IPS DF 6.9 (cell line): ENCODE data around the gene ALS2.
"Not testable (repeated sequence)": the region's sequence is repeated elsewhere in the genome, so short reads cannot be mapped to it uniquely, and the experiment has no call there.

Experiments
- DNase-seq: peaks from one replicate; pipeline ENCODE4 v3.0.0-alpha.2; 2013; ENCODE audit warnings: low read depth, low spot score
- H3K27ac ChIP-seq: one replicate; pipeline ENCODE4 v1.5.1; 2013; ENCODE audit warnings: low read length, control low read depth
- H3K27me3 ChIP-seq: 2 replicates; pipeline ENCODE4 v1.6.1; 2013; ENCODE audit warnings: mild to moderate bottlenecking, low read length; ENCODE audit not compliant: control insufficient read depth, insufficient read depth
- H3K36me3 ChIP-seq: 2 replicates; pipeline ENCODE4 v1.6.1; 2013; ENCODE audit warnings: low read length; ENCODE audit not compliant: control insufficient read depth, insufficient read depth
- H3K4me1 ChIP-seq: 2 replicates; pipeline ENCODE4 v1.6.1; 2013; ENCODE audit warnings: low read length; ENCODE audit not compliant: control insufficient read depth, insufficient read depth
- H3K4me3 ChIP-seq: 2 replicates; pipeline ENCODE4 v1.5.1; 2013; ENCODE audit warnings: mild to moderate bottlenecking, low read length
- H3K9me3 ChIP-seq: 2 replicates; pipeline ENCODE4 v1.6.1; 2013; ENCODE audit warnings: low read length, inconsistent platforms; ENCODE audit not compliant: control insufficient read depth, insufficient read depth
- WGBS: extraction: QIAGEN DNeasy Blood & Tissue Kit; methylation state at CpG from one replicate; pipeline ENCODE4 v1.1.7; 2013; ENCODE audit warnings: mixed read lengths, missing lambda C conversion rate; ENCODE audit not compliant: insufficient read length, insufficient coverage; 5-methylcytosine and 5-hydroxymethylcytosine counted together

ALS2 gene

DNA sequence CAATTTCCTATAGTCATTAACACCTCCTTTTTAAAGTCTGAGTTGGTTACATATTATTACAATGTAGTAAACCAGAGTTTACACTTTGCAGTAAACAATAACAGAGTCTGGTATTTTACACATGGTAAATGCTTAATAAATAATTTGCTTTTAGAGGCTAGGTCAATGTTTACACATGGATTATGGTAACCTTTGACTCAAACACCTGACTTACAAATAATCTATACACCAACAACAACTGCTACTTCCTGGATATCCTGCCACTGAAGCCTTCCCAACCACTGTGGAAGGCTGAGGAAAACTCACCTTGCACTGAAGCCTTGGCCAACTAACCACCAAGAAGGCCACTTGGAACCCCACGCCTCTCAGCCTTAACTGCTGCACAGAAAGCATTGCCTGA, 5.4 kb downstream of the ALS2 start:
- Histone ChIP-seq H3K36me3 (no peaks in the 10 kb centered on the region), H3K9me3 (no peaks in the 10 kb centered on the region), H3K4me3 (no peak overlapping the region), H3K4me1 (no peaks in the 10 kb centered on the region; the same call in 1 of the 2 replicates), H3K27ac (no peak overlapping the region), H3K27me3 (no peaks in the 10 kb centered on the region)
- WGBS: no CpG with 5 or more reads among the region's 1 CpG
- no peak for DNase-seq

- H3K27me3 ChIP-seq: no peaks in the 10 kb centered on the region
- no peak overlapping the region for H3K27ac ChIP-seq
- no peaks in the 10 kb centered on the region for H3K36me3 ChIP-seq
- no peak overlapping the region for H3K4me3 ChIP-seq
- H3K9me3 ChIP-seq: no peaks in the 10 kb centered on the region
- no peaks in the 10 kb centered on the region; the same call in 1 of the 2 replicates for H3K4me1 ChIP-seq
- no peak for DNase-seq
- no CpG with 5 or more reads among the region's 2 CpGs for WGBS
Measured at GRCh38 chr2:201774546-201774945, 6.2 kb downstream of the ALS2 start.

- no peak overlapping the region for H3K27ac ChIP-seq
- no peaks in the 10 kb centered on the region for H3K36me3 ChIP-seq
- no peak overlapping the region for H3K4me3 ChIP-seq
- no peaks in the 10 kb centered on the region for H3K9me3 ChIP-seq
- no CpG with 5 or more reads among the region's 1 CpG for WGBS
- no peaks in the 10 kb centered on the region for H3K27me3 ChIP-seq
- H3K4me1 ChIP-seq: no peaks in the 10 kb centered on the region; the same call in 1 of the 2 replicates
- no peak for DNase-seq
Measured at GRCh38 chr2:201773990-201774389, 6.7 kb downstream of the ALS2 start.

DNA sequence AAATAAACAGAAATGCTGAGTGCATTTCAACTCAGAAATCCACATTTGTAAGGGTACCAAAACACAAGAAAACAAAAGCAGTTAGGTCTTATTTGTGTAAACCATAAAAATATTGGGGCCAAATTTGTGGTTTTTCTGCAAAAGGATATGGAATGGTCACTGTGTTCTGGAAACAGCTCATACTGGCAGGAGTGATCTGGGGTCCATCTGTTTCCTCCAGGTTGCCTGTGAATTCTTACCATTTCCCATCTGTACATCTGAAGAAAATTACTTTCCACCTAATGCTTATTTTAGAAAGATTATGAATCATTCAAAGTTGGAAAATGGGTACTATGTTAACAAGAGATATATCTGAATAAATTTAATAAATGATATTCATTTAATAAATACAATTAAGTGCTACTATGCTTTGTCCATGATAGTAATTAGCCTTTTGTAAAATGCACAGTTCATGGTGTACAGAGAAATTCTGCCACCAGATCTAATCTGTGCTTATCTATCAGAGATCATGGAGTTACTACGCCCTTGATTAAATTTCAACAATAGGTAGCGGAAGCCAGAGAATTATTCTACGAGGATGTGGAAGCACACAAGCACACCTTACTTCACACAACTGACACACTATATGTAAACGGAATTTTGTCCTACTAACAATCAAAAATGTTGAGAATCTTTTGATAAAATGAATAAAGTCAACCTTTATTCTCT, 10.9 kb downstream of the ALS2 start:
- WGBS: no CpG with 5 or more reads among the region's 4 CpGs
- Histone ChIP-seq H3K27me3 (no peaks in the 10 kb centered on the region), H3K27ac (no peak overlapping the region), H3K4me1 (no peaks in the 10 kb centered on the region; the same call in 1 of the 2 replicates), H3K4me3 (no peak overlapping the region), H3K36me3 (no peaks in the 10 kb centered on the region), H3K9me3 (no peaks in the 10 kb centered on the region)
- DNase-seq: no peak

DNA sequence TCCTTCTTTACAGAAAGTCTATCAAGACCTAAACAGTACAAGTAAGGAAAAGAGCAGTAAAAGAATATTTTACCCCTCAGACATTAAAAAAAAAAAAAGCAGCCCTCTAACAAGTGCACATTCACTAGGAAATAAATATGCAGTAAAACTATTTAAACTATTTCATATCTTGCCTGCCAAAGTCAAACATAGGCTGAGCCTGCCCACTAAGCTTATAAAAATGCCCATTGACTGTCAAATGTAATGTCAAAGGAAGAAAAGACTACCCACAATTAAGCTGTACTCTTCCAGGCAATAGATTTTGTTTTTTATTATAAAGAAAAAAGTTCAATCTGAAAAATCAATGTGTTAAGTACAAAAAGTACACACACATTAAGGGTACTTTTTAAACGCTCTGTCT, 11.8 kb downstream of the ALS2 start:
- no peak for DNase-seq
- Histone ChIP-seq H3K4me3 (no peak overlapping the region), H3K9me3 (no peaks in the 10 kb centered on the region), H3K36me3 (no peaks in the 10 kb centered on the region), H3K27ac (no peak overlapping the region), H3K27me3 (no peaks in the 10 kb centered on the region), H3K4me1 (no peaks in the 10 kb centered on the region; the same call in 1 of the 2 replicates)
- no CpG with 5 or more reads among the region's 1 CpG for WGBS

GRCh38 chr2:201765799-201766198, 14.9 kb downstream of the ALS2 start:
- Histone ChIP-seq H3K27me3 (no peaks in the 10 kb centered on the region), H3K27ac (no peak overlapping the region), H3K4me3 (no peak overlapping the region), H3K4me1 (no peaks in the 10 kb centered on the region), H3K36me3 (peaks cover 9% of the 10 kb centered on the region), H3K9me3 (no peaks in the 10 kb centered on the region)
- DNase-seq: no peak

- not testable (repeated sequence) for DNase-seq, H3K27me3 ChIP-seq, H3K4me1 ChIP-seq, H3K36me3 ChIP-seq, H3K27ac ChIP-seq, H3K4me3 ChIP-seq, H3K9me3 ChIP-seq
- WGBS: no CpG with 5 or more reads among the region's 7 CpGs
Measured at GRCh38 chr2:201764469-201764868, 16.3 kb downstream of the ALS2 start.

- no peak for DNase-seq
- Histone ChIP-seq H3K27me3 (no peaks in the 10 kb centered on the region), H3K27ac (no peak overlapping the region), H3K4me3 (no peak overlapping the region), H3K9me3 (no peaks in the 10 kb centered on the region), H3K4me1 (no peaks in the 10 kb centered on the region), H3K36me3 (peaks cover 9% of the 10 kb centered on the region)
- no CpG with 5 or more reads among the region's 4 CpGs for WGBS
Measured at GRCh38 chr2:201761101-201761500, 19.6 kb downstream of the ALS2 start.

DNA sequence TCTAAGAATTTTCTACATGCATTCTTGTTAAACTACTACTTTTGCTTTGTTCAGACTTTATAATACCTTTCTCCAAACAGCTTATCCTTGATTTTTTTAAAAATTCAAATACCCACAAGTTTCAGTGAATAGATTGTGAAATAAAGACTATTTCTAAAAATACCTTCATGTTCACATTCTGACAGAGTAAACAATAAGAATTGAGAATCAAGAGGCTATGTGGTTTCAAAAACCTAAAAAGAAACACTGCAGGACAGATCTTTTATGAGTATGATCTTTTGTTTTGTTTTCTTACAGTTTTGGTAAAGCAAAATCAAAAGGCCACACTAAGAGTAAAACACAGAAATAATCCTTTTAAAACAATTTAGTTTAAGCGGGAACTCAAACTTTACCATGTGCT, 21.2 kb downstream of the ALS2 start:
- Histone ChIP-seq H3K36me3 (peaks cover 9% of the 10 kb centered on the region), H3K27me3 (no peaks in the 10 kb centered on the region), H3K27ac (no peak overlapping the region), H3K4me1 (no peaks in the 10 kb centered on the region), H3K9me3 (no peaks in the 10 kb centered on the region), H3K4me3 (no peak overlapping the region)
- DNase-seq: no peak
- WGBS: no CpG with 5 or more reads among the region's 1 CpG

DNA sequence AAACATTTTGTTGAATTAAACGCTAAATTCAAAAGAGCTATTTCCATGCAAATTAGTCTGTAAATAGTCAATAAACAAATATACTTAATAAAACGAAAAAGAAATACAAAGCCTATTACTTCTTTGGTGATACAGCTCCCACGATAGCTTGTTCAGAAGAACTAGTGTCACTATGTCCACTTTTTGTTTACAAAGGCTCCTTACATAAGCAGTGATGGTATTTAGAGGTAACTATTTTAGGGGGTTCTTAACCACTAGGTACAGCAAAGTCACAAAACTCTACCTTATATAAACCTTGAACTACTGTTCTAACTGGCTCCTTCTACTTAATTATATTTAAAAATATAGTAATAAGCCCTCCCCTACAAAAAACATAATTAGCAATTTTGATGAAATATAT, 21.9 kb downstream of the ALS2 start:
- Histone ChIP-seq H3K4me3 (no peak overlapping the region), H3K36me3 (peaks cover 9% of the 10 kb centered on the region), H3K27ac (no peak overlapping the region), H3K4me1 (no peaks in the 10 kb centered on the region), H3K9me3 (no peaks in the 10 kb centered on the region), H3K27me3 (no peaks in the 10 kb centered on the region)
- DNase-seq: no peak
- no CpG with 5 or more reads among the region's 3 CpGs for WGBS

- Histone ChIP-seq H3K4me3 (no peak overlapping the region), H3K36me3 (peaks cover 9% of the 10 kb centered on the region), H3K27me3 (no peaks in the 10 kb centered on the region), H3K4me1 (no peaks in the 10 kb centered on the region), H3K27ac (no peak overlapping the region), H3K9me3 (no peaks in the 10 kb centered on the region)
- WGBS: no CpG with 5 or more reads among the region's 1 CpG
- no peak for DNase-seq
Measured at GRCh38 chr2:201758234-201758633, 22.5 kb downstream of the ALS2 start.
